ENCODE data around the gene TOMM40L.

Gene TOMM40L

GRCh38 chr1:161258439-161259344 lies 32.8 kb downstream of the TOMM40L start, which contains the start of gene PCP4L1:
Gene PCP4L1, plus strand, starts transcription at chr1:161258745. Its CDS starts 230 bp downstream, at chr1:161258975.
- FAIRE-seq, result no peak

DNA sequence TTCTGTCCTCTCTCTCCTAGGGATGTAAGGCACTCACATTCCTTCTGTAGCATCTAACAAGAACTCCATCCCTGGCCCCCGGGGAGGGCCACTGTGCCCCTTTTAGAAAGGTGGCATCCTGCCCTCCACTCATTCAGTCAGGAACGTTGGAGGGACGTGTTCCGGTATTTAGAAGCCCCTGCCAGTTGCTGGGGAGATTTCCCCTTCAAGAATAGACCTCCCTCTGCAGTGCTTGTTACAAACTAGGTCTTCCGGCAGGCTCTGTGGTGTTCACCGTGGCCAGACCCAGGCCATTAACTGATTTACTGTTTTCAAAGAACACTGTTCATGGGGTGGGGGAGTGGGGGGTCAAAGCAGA lies 33.5 kb downstream of the TOMM40L start:
- no peak for FAIRE-seq

GRCh38 chr1:161259765-161260164 lies 33.9 kb downstream of the TOMM40L start:
- FAIRE-seq, result no peak

- FAIRE-seq, result no peak
These were observed 34.8 kb downstream of the TOMM40L start for GRCh38 chr1:161260376-161261260.

GRCh38 chr1:161261261-161262235 lies 35.7 kb downstream of the TOMM40L start:
- no peak for FAIRE-seq

DNA sequence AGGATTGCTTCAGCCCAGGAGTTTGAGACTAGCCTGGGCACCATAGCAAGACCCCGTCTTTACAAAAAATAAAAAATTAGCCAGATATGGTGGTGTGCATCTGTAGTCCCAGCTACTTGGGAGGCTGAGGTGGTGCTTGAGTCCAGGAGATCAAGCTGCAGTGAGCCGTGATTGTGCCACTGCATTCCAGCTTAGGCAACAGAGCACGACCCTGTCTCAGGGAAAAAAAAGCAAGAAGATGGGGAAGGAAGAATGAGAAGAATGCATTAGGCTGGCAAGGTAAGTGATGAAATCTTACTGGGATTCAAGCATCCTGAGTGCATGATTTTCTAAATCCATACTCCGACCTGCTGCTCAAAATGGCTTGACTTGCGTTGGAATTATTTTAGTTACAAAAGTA lies 39.4 kb downstream of the TOMM40L start:
- FAIRE-seq, result no peak

- FAIRE-seq, result no peak
These were observed 40.3 kb downstream of the TOMM40L start for GRCh38 chr1:161266202-161266601.

DNA sequence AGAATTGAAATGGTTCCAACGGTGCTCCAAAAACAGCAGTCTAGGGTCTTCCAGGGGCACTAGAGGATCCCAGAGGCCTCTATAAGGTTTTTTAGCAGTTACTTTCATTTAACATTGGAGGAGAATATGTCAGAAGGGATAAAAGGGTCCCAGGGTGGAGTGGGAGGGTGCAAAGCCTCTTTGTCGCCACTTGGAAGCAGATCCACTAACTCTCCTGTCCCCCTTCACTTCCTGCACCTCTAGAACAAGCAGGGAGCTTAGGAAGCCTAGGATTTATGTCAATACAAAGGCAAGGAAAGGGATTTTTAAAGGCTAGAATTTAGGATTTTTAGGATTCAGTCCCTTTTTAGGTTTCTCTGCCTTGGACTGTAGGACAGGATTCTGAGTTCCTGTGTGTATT lies 41.0 kb downstream of the TOMM40L start:
- no peak for FAIRE-seq

DNA sequence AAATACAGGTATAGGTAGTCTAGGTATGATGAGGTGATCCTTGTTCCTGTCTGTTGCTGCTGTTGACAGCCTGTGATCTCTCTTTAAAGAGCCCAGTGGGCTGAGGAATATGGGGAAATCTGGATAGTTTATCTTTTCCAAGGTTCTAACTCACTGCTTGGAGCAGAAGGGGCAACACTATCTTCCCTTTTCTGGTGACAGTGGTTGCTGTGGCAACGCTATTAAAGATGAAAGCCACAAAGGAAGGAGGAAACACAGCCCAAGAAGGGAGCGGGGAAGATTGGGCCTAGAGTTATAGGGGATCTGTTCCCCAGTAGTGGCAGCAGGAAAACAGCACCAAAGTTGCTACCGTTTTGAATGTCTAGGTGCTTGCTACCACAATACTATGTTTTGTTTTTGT lies 41.5 kb downstream of the TOMM40L start:
- FAIRE-seq, result no peak

GRCh38 chr1:161273402-161273801 lies 47.5 kb downstream of the TOMM40L start:
- no peak for FAIRE-seq

DNA sequence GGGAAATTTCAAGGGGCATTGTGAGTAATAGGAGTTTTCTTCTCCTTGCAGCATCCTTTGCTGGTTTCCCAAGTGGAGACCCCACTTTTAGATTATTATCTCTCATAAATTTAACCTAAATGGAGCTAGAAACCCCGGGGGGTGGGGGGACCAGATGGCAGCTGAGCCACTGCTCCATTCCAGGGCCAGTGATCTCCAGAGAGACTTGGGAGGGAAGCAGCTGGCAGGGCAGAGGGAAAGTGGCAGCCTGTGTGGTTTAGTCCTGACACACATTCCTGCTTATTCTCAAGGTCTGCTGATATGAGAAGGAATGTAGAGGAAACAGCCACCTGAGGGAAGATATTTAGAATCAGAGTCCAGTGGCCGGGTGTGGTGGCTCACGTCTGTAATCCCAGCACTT lies 49.0 kb downstream of the TOMM40L start:
- FAIRE-seq, result no peak
